ENCODE measurements around the gene SDF2L1. TPM values are rescaled to one million over a fixed set of nuclear protein-coding genes. Genes with fewer than 3 reads are reported as not detected.
A peak's percentile ranks its signal among the peaks of the same experiment; 100 is the strongest.
"Not testable (repeated sequence)": the region's sequence is repeated elsewhere in the genome, so short reads cannot be mapped to it uniquely, and the experiment has no call there.

The SDF2L1 gene, protein sequence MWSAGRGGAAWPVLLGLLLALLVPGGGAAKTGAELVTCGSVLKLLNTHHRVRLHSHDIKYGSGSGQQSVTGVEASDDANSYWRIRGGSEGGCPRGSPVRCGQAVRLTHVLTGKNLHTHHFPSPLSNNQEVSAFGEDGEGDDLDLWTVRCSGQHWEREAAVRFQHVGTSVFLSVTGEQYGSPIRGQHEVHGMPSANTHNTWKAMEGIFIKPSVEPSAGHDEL
- total RNA-seq (2014; rRNA removed; shearing (Covaris generic)), result 53.8 and 79.6 TPM in 2 replicates

DNA sequence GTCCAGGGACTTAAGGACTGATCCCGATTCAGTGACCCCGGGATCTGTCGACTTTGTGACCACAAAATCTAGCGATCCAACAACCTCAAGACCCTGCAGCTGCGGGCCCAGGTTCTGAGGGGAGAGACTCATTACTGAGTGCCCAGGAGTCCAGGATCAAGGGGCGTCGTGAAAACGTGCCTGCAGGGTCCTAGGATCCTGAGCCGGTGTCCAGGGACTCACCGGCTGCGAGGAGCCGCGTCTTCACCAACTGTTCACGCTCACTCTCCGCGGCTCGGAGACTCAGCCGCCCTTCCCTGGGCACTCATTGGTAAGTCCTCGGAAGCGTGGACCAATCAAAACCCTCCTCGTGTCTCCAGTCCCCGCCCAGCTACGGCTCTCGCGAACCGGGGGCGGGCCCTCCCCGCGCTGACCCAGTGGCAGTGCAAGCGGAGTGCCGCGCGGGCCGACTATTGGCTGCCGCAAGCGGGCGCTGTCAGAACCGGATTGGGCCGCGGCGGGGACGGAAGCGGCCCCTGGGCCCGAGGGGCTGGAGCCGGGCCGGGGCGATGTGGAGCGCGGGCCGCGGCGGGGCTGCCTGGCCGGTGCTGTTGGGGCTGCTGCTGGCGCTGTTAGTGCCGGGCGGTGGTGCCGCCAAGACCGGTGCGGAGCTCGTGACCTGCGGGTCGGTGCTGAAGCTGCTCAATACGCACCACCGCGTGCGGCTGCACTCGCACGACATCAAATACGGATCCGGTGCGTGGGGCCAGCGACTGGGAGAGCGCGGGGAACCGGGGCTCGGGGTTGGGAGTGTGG, at the start of gene SDF2L1:
Gene SDF2L1, plus strand, starts transcription at position 514 of the 795 bp plus-strand sequence. Its CDS starts 35 bp downstream, at position 549.
- DNase-seq (ENCODE audit: low read depth), result peak; percentile 99

DNA sequence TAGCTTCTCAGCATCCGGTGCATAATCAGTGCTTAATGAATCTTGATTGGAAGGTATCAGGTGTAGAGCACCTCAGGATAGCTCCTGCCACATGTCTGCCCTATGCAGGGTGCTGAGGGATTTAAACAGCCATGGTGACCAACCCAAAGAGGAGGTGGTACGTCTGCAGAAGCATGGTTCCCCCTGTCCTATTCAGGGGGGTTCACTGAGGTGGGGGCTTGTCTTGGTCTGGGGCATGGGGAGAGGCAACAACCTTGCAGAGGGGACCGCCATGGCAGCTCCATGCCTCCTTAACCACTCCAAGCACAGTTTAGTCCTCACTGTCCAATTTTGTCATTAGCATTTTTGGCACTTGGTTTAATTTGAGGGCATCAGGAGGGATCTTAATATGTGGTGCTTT, 49.7 kb upstream of the SDF2L1 start:
- no peak for DNase-seq (ENCODE audit: low read depth)

DNA sequence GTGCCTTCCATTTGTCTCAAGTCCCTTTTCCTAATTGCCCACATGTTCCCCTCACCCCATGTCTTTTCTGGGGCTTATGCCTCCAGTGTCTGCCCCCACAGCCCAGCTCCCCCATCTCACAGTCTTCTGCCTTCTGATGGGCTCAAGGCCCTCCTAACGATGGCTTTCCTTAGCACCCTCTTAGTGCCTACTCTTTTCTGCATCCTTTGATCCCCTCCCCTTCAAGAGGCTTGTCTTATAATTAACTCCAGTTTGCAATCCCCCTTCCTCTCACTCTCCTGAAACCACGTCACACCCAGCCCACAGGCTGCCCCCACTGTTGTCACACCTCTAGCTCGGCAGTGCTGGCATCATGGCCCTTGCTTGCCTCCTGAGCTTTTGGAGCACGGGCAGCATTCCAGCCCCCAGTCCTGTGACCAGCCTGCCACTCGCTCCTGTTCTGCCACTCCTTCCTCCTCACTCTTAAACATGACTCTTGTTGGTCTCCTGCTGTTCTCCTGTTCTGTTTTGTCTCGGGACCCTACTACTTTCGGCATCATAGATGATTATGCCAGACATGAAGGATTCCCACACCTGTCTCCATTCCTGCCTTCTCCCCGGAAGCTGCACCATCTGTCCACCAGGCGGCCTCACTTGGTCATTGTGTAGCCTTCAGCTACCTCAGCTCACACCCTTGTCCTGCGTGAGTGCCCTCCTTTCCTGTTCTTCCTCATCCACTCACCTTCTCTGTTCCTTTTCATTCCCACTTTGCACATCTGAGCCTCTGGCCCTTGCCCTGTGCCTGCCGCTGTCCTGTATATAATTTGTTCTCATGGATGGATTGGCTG, 48.5 kb upstream of the SDF2L1 start:
- no peak for DNase-seq (ENCODE audit: low read depth)

DNA sequence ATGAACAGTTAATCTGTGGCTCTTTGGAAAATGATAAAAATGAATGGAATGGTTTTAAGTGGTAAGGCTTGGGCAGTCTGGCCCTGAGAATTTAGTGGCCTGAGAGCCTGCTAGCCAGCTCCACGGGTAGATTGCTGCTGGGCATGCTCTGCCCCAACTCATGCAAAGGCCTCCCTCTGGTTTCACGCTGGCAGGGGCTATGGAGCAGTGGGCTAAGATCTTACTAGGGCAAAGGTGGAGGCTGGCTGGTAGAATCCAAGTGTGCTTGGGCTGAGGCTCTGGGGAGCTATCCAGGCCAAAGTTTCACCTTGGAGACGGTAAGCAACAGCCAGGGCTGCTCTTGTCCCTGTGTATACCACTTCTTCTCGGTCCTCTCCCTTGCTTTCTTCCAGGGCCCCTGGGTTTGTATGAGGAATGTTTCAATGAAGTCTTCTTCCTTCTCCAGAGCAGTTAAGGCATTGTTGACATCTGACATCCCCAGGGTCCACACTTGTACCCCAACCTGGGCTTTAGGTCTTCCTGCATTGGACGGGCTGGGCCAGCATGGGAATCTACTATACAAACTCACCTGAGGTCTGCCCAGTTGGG, 47.1 kb upstream of the SDF2L1 start:
- DNase-seq (ENCODE audit: low read depth), result no peak

DNA sequence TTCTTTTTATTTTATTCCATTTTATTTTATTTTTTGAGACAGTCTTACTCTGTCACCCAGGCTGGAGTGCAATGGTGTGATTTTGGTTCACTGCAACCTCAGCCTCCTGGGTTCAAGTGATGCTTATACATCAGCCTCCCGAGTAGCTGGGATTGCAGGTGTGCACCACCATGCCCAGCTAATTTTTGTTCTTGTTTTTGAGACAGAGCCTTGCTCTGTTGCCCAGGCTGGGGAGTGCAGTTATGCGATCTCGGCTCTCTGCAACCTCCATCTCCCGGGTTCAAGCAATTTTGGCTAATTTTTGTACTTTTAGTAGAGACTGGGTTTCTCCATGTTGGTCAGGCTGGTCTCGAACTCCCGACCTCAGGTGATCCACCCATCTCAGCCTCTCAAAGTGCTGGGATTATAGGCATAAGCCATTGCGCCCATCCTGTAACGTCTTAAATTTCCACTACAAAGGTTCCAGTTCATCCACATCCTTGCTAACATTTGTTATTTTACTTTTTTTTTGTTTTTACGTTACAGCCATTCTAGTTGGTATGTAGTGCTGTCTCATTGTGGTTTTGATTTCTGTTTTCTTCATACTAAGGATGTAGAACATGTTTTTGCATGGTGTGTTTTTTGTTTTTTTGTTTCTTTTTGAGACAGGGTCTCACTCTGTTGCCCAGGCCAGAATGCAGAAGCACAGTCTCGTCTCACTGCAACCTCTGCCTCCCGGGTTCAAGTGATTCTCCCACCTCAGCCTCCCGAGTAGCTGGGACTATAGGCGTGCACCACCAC, 45.6 kb upstream of the SDF2L1 start:
- DNase-seq (ENCODE audit: low read depth), result not testable (repeated sequence)

DNA sequence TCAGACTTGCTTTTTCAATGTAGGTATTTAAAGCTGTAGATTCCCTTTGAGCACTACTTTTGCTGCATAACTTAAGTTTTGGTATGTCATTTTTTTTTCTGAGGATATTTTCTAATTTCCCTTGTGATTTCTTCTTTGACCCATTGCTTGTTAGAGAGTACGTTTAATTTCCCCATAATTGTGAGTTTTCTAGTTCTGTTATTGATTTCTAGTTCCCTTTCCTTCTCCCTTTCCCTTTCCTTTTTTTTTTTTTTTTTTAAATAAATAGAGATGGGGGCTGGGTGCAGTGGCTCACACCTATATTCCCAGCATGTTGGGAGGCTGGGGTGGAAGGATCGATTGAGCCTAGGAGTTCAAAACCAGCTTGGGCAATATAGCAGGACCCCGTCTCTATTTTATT, 43.8 kb upstream of the SDF2L1 start:
- DNase-seq (ENCODE audit: low read depth), result no peak

DNA sequence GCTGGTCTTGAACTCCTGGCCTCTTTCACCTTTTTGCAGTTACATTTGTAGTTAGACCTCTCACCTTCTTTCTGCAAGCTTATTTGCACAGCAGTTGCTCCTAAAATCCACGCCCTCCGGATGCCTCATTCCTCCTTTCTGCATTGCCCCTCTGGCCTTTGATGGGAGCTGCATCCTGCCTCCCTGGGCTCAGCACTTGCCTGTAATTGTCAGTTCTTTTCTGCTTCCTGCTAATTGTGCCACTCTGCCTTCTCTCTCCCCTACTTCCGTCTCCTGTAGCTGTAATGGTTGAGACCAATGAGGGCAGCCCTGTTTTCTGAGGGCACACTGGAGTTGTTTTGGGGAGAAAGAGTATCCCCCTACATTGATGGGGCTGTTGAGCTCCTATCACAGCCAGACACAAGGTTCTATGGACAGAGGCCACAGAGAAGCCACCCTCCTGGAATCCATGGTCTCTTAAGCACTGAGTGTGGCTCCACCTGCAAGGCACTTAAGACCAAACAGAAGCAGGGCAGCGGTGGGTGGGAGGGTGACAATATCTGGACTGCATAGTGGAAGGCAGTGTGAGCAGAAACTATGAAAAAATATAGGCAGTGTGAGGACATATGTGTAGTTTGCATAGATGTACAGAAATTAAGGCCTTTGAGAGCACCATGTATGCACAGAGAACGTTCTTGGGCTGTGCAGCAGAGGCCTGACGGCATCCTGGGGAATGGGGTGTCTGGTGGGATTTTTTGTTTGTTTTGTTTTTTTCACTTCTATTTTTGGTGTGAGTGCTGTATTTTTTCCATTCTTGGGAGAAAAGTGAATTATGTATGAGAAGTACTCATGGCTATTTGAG, 42.8 kb upstream of the SDF2L1 start:
- DNase-seq (ENCODE audit: low read depth), result no peak

DNA sequence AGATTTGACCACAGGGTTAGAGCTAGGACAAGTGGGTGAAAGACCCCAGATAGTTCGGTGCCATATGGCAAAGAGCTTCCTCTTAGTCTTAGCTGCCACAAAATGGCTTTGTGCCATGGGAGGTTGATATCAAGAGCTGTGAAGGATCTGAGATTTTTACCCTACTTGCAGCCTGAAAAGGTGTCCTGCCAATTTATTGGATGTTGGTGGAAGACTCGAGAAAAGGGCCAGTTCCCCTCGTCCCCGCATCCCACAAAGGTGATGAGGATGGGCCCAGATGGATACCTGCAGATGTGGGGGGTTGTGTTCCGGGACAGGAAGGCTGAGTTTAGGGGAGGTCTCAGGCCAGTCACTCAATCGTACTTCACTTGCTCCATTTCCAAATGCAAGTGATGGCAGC, 39.5 kb upstream of the SDF2L1 start:
- DNase-seq (ENCODE audit: low read depth), result no peak

DNA sequence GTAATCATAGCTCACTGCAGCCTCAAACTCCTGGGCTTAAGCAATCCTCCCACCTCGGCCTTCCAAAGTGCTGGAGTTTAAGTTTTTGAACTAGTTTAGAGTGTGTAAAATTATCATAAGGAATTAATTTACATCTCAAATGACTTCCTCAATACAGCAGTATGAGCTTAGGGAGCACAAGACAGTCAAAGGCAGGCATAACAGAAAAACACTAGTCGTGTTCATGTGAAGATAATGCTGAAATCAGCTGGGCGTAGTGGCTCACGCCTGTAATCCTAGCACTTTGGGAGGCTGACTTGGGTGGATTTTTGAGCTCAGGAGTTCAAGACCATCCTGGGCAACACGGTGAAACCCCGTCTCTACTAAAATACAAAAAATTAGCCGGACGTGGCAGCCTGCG, 38.1 kb upstream of the SDF2L1 start:
- DNase-seq (ENCODE audit: low read depth), result no peak

DNA sequence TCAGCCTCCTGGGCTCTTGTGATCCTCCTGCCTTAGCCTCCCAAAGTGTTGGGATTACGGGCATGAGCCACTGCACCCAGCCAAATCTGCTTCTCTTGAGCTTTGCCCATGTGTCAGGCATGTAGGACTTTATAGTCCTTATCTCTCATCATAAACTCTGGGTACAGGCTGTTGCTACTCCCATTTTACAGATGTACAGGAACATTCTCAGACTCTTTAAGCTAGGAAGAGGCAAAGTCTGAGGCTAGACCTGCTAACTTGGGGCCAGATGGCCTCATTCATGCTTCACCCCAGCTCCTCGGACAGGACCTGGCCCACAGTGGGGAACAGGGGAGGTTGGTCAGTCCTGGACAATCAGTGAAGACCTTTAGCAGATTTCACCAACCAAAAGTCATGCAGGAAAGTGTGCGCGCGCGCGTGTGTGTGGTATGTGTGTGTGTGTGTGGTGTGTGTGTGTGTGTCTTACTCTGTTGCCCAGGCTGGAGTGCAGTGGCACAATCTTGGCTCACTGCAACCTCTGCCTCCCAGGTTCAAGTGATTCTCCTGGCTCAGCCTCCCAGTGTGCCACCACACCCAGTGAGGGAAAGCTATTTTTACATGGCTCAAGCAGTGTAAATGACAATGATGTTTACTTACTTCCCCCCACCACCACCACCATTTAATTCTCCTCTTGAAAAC, 36.1 kb upstream of the SDF2L1 start:
- no peak for DNase-seq (ENCODE audit: low read depth)

DNA sequence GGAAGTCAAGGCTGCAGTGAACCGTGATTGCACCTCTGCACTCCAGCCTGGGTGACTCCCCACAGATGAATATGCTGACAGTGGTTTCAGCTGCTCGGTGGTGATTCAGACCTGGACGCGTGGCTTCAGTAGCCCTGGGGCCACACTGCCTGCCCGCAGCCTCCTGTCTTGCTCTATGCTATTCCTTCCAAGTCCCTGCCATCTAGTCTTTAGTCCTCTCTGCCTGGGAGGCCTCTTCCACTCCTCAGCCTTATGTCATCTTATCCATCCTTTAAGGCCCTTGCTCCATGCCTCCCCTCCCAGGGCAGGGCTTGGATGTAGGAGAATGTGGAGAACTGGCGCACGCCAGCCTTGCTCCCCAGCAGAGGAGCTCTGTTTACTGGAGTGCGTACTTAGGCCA, 35.3 kb upstream of the SDF2L1 start:
- DNase-seq (ENCODE audit: low read depth), result peak; percentile 44

DNA sequence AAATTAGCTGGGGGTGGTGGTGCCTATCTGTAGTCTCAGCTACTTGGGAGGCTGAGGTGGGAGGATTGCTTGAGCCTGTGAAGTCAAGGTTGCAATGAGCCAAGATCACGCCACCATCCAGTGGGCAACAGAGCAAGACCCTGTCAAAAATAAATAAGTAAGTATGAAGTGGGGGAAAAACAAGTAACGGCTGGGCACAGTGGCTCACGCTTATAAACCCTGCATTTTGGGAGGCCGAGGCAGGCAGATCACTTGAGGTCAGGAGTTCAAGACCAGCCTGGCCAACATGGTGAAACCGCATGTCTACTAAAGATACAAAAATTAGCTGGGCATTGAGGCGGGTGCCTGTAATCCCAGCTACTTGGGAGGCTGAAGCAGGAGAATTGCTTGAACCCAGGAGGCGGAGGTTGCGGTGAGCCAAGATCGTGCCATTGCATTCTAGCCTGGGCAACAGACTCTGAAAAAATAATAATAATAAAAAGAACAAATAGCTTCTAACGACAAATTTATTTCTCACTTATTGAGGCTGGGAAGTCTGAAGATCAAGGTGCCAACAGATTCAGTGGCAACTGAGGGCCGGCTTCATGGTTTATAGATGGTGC, 32.4 kb upstream of the SDF2L1 start:
- DNase-seq (ENCODE audit: low read depth), result not testable (repeated sequence)

DNA sequence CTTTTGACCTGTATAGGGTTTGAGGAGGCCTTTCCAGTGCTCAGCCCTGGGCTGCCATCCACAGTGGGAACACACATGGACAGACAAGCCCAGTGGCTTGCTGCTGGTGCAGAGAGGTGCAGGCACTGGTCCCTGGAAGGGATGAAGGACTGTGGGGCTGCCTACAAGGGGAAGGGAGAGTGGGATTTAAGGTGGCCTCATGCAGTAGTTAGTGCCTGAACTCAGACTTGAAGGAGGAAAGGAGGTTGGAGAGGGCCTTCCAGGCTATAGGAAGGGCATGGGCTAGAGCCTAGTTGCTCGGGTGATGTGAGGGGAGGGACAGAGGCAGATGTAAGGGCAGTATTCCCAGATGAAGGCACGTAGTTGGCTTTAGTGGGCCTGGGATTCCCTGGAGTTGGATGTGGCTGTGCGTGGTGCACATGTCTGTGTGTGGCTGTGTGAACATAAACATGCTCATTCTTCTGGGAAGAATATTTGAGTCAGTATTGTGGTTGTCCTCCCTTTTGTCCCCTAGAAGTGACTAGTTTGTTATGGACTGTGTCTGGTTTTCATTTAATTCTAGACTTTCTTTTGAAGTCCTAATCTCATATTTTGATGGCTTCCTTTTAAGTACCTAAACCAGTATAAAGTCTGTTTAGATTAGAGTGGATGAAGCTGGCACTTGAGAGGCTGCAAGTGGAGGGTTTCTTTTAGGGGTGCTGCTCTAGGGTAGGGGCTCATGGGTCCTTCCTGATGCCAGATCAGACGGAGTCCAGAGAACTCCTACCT, 30.7 kb upstream of the SDF2L1 start:
- DNase-seq (ENCODE audit: low read depth), result no peak

DNA sequence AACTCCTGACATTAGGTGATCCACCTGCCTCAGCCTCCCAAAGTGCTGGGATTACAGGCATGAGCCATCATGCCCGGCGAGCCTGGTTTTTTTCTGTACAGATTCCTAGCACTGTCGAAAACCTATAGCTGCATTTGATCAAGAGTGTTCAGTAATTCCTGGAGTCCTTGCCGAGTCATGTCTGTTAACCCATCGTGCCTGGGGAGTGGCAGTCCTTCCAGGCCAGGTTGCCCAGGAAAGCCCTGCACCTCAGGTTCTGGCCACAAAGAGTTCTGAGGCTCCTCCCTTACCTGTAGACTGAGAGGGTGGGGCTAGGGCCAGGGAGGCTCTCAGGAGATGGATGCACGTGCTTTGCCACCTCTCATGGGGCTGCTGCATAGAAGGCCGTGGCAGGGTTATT, 29.2 kb upstream of the SDF2L1 start:
- DNase-seq (ENCODE audit: low read depth), result no peak

DNA sequence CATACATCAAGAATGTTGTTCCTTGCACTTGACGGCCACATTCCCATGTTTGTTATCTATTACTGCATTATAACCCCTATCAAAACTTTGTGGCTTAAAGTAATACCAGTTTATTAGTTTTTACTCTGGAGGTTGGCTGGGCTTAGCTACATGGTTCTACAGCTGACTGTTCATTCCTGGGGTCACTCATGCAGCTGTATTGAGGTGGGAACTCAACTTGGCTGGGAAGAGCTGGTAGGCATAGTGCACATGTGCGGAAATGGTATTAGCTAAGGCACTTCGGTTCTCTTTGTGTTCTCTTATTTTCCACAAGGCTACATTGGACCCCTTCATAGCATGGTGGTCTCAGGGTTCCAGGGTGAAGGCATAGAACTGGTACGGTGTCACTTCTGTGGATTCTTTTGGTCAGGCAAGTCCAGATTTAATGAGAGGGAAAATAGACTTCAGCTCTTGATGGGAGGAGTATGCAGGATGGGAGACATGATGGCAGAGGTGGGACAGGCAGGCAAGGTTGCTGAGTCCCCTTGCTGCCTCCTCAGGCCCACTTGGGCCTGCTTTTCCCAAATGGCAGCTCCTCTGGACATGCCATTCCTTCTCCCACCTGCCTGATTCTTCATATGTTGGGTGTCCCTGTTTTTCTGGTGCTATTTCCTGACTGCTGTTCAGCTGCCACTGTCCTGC, 28.4 kb upstream of the SDF2L1 start:
- no peak for DNase-seq (ENCODE audit: low read depth)

DNA sequence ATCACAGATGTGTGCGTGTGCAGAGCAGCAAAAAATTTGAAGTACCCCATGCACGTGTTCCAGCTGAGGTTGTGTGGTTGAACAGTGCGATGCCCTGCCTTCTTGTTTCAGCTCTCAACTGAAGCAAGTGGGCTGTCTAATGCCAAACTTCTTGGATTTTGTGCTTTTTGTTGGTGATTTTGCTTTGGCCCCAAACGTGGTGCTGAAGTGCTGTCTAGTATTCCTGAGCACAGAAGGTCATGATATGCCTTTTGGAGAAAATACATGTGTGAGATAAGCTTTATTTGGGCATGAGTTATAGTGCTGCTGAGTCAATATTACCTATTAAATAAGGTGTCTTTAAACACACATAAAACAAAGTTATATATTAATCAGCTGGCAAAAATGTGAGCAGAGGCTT, 26.4 kb upstream of the SDF2L1 start:
- no peak for DNase-seq (ENCODE audit: low read depth)

DNA sequence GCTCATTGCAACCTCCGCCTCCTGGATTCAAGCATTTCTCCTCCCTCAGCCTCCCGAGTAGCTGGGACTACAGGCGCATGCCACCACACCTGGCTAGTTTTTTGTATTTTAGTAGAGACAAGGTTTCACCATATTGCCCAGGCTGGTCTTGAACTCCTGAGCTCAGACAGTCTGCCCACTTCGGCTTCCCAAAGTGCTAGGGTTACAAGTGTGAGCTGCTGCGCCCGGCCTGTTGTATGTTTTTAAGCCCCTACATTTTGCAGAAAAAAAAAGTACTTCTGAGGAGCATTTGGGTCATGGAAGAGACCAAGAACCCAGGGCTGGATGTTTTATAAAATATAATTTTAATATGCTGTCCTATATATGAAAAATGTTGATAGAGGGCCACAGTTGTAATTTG, 24.8 kb upstream of the SDF2L1 start:
- not testable (repeated sequence) for DNase-seq (ENCODE audit: low read depth)

DNA sequence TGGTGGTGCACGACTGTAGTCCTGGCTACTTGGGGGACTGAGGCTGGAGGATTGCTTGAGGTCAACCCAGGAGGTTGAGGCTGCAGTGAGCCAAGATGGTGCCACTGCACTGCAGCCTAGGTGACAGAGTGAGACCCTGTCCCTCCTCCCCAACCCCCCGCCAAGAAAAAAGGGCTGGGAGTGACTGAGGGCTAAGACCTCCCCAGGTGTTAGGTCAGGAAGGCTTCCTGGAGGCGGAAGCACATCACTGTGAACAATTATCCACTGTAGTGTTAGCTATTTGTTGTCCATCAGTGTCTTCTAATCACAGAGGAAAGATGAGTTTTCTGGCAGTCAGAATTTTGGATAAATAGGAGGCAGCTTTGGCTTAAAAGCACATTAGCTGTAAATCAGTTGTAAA, 21.1 kb upstream of the SDF2L1 start:
- DNase-seq (ENCODE audit: low read depth), result no peak
